K562 (cell line): ENCODE measurements around the gene DNMT1. TPM values are rescaled to one million over a fixed set of nuclear protein-coding genes. Genes with fewer than 3 reads are reported as not detected.

Source experiments
- CBFA2T3 ChIP-seq: fragments of 450-650 bp; IDR thresholded peaks from 2 replicates; pipeline ENCODE4 v1.6.1; 2017
- E2F6 ChIP-seq, 2 experiments: IDR thresholded peaks; 2 replicates each; pipeline ENCODE4 v1.6.1; 2011; ENCODE audit warnings: borderline replicate concordance in 1 of 2, control low read depth in 1 of 2, low read depth in 1 of 2, low read length in 1 of 2, mild to moderate bottlenecking in 1 of 2, mixed read lengths in 1 of 2, moderate library complexity in 1 of 2; ENCODE audit not compliant: insufficient read depth in 1 of 2, insufficient read length in 1 of 2, poor library complexity in 1 of 2, severe bottlenecking in 1 of 2; ENCODE audit errors: extremely low read depth in 1 of 2
- EP300 ChIP-seq: IDR thresholded peaks from 2 replicates; pipeline ENCODE4 v1.6.1; 2012; ENCODE audit warnings: low read length, improper control_type of control experiment
- HDAC1 ChIP-seq, 2 experiments: fragments of 450-650 bp; IDR thresholded peaks; 2 replicates each; pipeline ENCODE4 v1.6.1; 2016 to 2017; ENCODE audit warnings: inconsistent platforms in 1 of 2, mild to moderate bottlenecking in 1 of 2, moderate library complexity in 1 of 2
- HINFP ChIP-seq: fragments of 450-650 bp; conservative IDR thresholded peaks from 2 replicates; pipeline ENCODE4 v1.6.1; 2016; ENCODE audit warnings: missing genetic modification characterization, low read depth, mild to moderate bottlenecking, control low read depth, missing compliant biosample characterization
- MECOM ChIP-seq: fragments of 250-450 bp; sonication (Bioruptor Pico); IDR thresholded peaks from 2 replicates; pipeline ENCODE4 v1.8.0; 2022; ENCODE audit warnings: inconsistent platforms
- NONO ChIP-seq, 2 experiments: fragments of 200-400 bp in 1 of 2; fragments of 450-650 bp in 1 of 2; formaldehyde crosslinking in 1 of 2; IDR thresholded peaks; 2 replicates each; pipeline ENCODE4 v1.6.1; 2017; ENCODE audit warnings: low read depth in 2 of 2, mild to moderate bottlenecking in 2 of 2, moderate library complexity in 2 of 2, low read length in 1 of 2
- PHB ChIP-seq: fragments of 250-450 bp; sonication (Bioruptor Pico); IDR thresholded peaks from 2 replicates; pipeline ENCODE4 v1.5.0; 2021
- SAFB2 ChIP-seq: fragments of 200-400 bp; formaldehyde crosslinking; IDR thresholded peaks from 2 replicates; pipeline ENCODE4 v1.6.1; 2018; ENCODE audit warnings: borderline replicate concordance, low read length, low read depth, moderate library complexity; ENCODE audit not compliant: severe bottlenecking
- SLC30A9 ChIP-seq: fragments of 250-450 bp; sonication (Bioruptor Pico); IDR thresholded peaks from 2 replicates; pipeline ENCODE4 v1.8.0; 2022; ENCODE audit warnings: mild to moderate bottlenecking, moderate library complexity
- SMAD3 ChIP-seq: fragments of 450-650 bp; formaldehyde crosslinking; conservative IDR thresholded peaks from 2 replicates; pipeline ENCODE4 v1.4.0; 2020; ENCODE audit warnings: mild to moderate bottlenecking
- SMARCA5 ChIP-seq: fragments of 450-650 bp; IDR thresholded peaks from 2 replicates; pipeline ENCODE4 v1.6.1; 2016
- SMARCB1 ChIP-seq: IDR thresholded peaks from 2 replicates; pipeline ENCODE4 v1.6.1; 2011; ENCODE audit warnings: improper control_type of control experiment, low read depth; ENCODE audit not compliant: insufficient read length
- SREBF1 ChIP-seq: fragments of 150-350 bp; IDR thresholded peaks from 2 replicates; pipeline ENCODE4 v1.6.1; 2014; ENCODE audit warnings: antibody characterized with exemption, low read depth, low read length, borderline replicate concordance
- TARDBP ChIP-seq: fragments of 450-650 bp; IDR thresholded peaks from 2 replicates; pipeline ENCODE4 v1.6.1; 2016
- TEAD2 ChIP-seq: fragments of 450-650 bp; IDR thresholded peaks from 2 replicates; pipeline ENCODE4 v1.6.1; 2016; ENCODE audit warnings: missing genetic modification characterization, control low read depth, missing compliant biosample characterization
- TOE1 ChIP-seq, 2 experiments: fragments of 450-650 bp in 1 of 2; sonication (generic) in 1 of 2; formaldehyde crosslinking in 1 of 2; IDR thresholded peaks; 2 replicates each; pipeline versions ENCODE4 v1.7.1 to v1.8.0; 2016 to 2022; ENCODE audit warnings: borderline replicate concordance in 2 of 2, mild to moderate bottlenecking in 2 of 2, antibody characterized with exemption in 1 of 2, inconsistent platforms in 1 of 2, low read depth in 1 of 2, missing genetic modification reagents in 1 of 2, moderate library complexity in 1 of 2
- TSC22D4 ChIP-seq: fragments of 450-650 bp; IDR thresholded peaks from 2 replicates; pipeline ENCODE4 v1.6.1; 2016; ENCODE audit warnings: missing genetic modification characterization, missing biosample characterization, control low read depth
- ZKSCAN1 ChIP-seq: fragments of 150-350 bp; IDR thresholded peaks from 2 replicates; pipeline ENCODE4 v1.6.1; 2016; ENCODE audit warnings: low read depth, low read length
- ZNF133 ChIP-seq: fragments of 250-450 bp; sonication (Bioruptor Pico); IDR thresholded peaks from 2 replicates; pipeline ENCODE4 v1.4.0; 2020; ENCODE audit warnings: mild to moderate bottlenecking
- ZNF197 ChIP-seq: fragments of 200-800 bp; sonication (Bioruptor generic); IDR thresholded peaks from 2 replicates; pipeline ENCODE4 v1.6.1; 2016; ENCODE audit warnings: low read depth, missing genetic modification characterization, missing compliant biosample characterization
- ZNF586 ChIP-seq: fragments of 450-650 bp; formaldehyde crosslinking; conservative IDR thresholded peaks from 2 replicates; pipeline ENCODE4 v1.4.0; 2020; ENCODE audit warnings: mild to moderate bottlenecking, moderate library complexity
- polyA plus RNA-seq, 8 experiments: library from polyadenylated mRNA; depleted of rRNA in 4 of 8; stranded (reverse) in 5 of 8; unstranded in 3 of 8; fragments of >200 nt; fragmentation: Nextera tagmentation in 2 of 8; fragmentation: Illumina TruSeq in 1 of 8; extraction: Ambion mirVana in 2 of 8; extraction: Trizol in 1 of 8; gene quantifications; 2 replicates each; pipeline versions ENCODE4 v1.2.1 to v1.2.3, GENCODE V29; 2011 to 2014; ENCODE audit warnings: inconsistent platforms in 1 of 8, missing spikeins in 1 of 8
- total RNA-seq, 7 experiments: library from RNA; depleted of rRNA in 6 of 7; stranded (reverse); fragments of >200 nt in 6 of 7; fragmentation: Illumina TruSeq in 2 of 7; extraction: Trizol in 2 of 7; gene quantifications; 2 replicates each; pipeline versions ENCODE4 v1.2.1 to v1.2.3, GENCODE V29; 2011 to 2021; ENCODE audit warnings: low replicate concordance in 1 of 7
- TF ChIP-seq, protein P1 (sequence below), 2 experiments: IDR thresholded peaks; 2 replicates each; pipeline ENCODE4 v1.6.1; 2012; ENCODE audit warnings: improper control_type of control experiment in 2 of 2, low read depth in 2 of 2, low read length in 2 of 2, borderline replicate concordance in 1 of 2

Gene DNMT1
- total and polyA plus RNA-seq, 9 of the 15 experiments (the other 6 are each of a cell fraction or from before 2014, with no cell fraction given), result 80.1 to 271 (median 121) TPM

- TF ChIP-seq SMAD3 (no peak), TOE1 (IDR thresholded peaks at IDR 0.05; ENCODE audit: borderline replicate concordance) (no peak), TOE1 (CRISPR knock-in tag; IDR thresholded peaks at IDR 0.05; ENCODE audit: borderline replicate concordance, low read depth) (no peak), HINFP (no peak), EP300 (no peak), ZNF197 (CRISPR knock-in tag) (no peak), TARDBP (no peak), PHB (CRISPR knock-in tag) (no peak), CBFA2T3 (no peak), MECOM (CRISPR knock-in tag) (no peak), HDAC1 (IDR thresholded peaks at IDR 0.05) (peak in 1 of 2 experiments; percentile 100; a peak in 3 of 4 replicates), SAFB2 (no peak), SLC30A9 (CRISPR knock-in tag) (no peak), TSC22D4 (no peak), TEAD2 (no peak), ZNF586 (CRISPR knock-in tag) (no peak), SREBF1 (peak; percentile 79; the same call in 1 of the 2 replicates), NONO (IDR thresholded peaks at IDR 0.05; ENCODE audit: low read depth in 2 of 2, low read length in 1 of 2) (no peak), E2F6 (IDR thresholded peaks at IDR 0.05; ENCODE audit: borderline replicate concordance in 1 of 2, extremely low read depth in 1 of 2, insufficient read depth in 1 of 2, insufficient read length in 1 of 2, low read depth in 1 of 2, low read length in 1 of 2, poor library complexity in 1 of 2, severe bottlenecking in 1 of 2) (peak; percentile 68 to 90), SMARCA5 (no peak), ZNF133 (CRISPR knock-in tag) (no peak), SMARCB1 (no peak), ZKSCAN1 (peak; percentile 77; the same call in 1 of the 2 replicates)
- TF ChIP-seq, protein P1, sequence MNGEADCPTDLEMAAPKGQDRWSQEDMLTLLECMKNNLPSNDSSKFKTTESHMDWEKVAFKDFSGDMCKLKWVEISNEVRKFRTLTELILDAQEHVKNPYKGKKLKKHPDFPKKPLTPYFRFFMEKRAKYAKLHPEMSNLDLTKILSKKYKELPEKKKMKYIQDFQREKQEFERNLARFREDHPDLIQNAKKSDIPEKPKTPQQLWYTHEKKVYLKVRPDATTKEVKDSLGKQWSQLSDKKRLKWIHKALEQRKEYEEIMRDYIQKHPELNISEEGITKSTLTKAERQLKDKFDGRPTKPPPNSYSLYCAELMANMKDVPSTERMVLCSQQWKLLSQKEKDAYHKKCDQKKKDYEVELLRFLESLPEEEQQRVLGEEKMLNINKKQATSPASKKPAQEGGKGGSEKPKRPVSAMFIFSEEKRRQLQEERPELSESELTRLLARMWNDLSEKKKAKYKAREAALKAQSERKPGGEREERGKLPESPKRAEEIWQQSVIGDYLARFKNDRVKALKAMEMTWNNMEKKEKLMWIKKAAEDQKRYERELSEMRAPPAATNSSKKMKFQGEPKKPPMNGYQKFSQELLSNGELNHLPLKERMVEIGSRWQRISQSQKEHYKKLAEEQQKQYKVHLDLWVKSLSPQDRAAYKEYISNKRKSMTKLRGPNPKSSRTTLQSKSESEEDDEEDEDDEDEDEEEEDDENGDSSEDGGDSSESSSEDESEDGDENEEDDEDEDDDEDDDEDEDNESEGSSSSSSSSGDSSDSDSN (IDR thresholded peaks at IDR 0.05; ENCODE audit: borderline replicate concordance in 1 of 2, low read depth in 2 of 2, low read length in 2 of 2), result no peak
Observed at GRCh38 chr19:10106100-10106936, 88.4 kb downstream of the DNMT1 start, which contains the start of gene PPAN (continued).
